GM19351 (cell line): ENCODE results near the gene EXOC3L1.

ENCODE experiments used
- ATAC-seq: cut with Tn5 transposase; IDR thresholded peaks from one replicate; pipeline ENCODE4 v1.9.1; 2021; ENCODE audit warnings: mild to moderate bottlenecking, moderate library complexity; ENCODE audit not compliant: unreplicated experiment

EXOC3L1 gene

GRCh38 chr16:67190041-67190440 lies at the start of gene EXOC3L1:
Gene EXOC3L1 (minus strand): TSS chr16:67190136. CDS start chr16:67189676, 460 bp downstream.
- ATAC-seq = no peak

- ATAC-seq = no peak
Observed at GRCh38 chr16:67238806-67239470, 49.0 kb upstream of the EXOC3L1 start.

- no peak for ATAC-seq
Observed at GRCh38 chr16:67238278-67238575, 48.3 kb upstream of the EXOC3L1 start.

GRCh38 chr16:67237396-67238277 lies 47.7 kb upstream of the EXOC3L1 start:
- ATAC-seq = no peak

- ATAC-seq = peak; percentile 78
Observed at GRCh38 chr16:67236563-67237395, 46.8 kb upstream of the EXOC3L1 start.

- ATAC-seq = no peak
Observed at GRCh38 chr16:67235816-67236562, 46.1 kb upstream of the EXOC3L1 start.

- ATAC-seq = no peak
Observed at GRCh38 chr16:67234180-67234597, 44.3 kb upstream of the EXOC3L1 start.

GRCh38 chr16:67233596-67233995 lies 43.7 kb upstream of the EXOC3L1 start:
- no peak for ATAC-seq

GRCh38 chr16:67230809-67231660 lies 41.1 kb upstream of the EXOC3L1 start:
- ATAC-seq = no peak

- ATAC-seq = no peak
Observed at GRCh38 chr16:67229906-67230808, 40.2 kb upstream of the EXOC3L1 start.

- no peak for ATAC-seq
Observed at GRCh38 chr16:67228905-67229304, 39.0 kb upstream of the EXOC3L1 start.

GRCh38 chr16:67228034-67228785 lies 38.3 kb upstream of the EXOC3L1 start:
- no peak for ATAC-seq

- no peak for ATAC-seq
Observed at GRCh38 chr16:67227567-67227921, 37.6 kb upstream of the EXOC3L1 start.

- peak; percentile 97 for ATAC-seq
Observed at GRCh38 chr16:67226804-67227566, 37.0 kb upstream of the EXOC3L1 start, which contains the start of gene TMEM208. Gene TMEM208 (plus strand): TSS chr16:67227130. CDS start chr16:67227219, 89 bp downstream.

- no peak for ATAC-seq
Observed at GRCh38 chr16:67226295-67226803, 36.4 kb upstream of the EXOC3L1 start.

- no peak for ATAC-seq
Observed at GRCh38 chr16:67223992-67224391, 34.1 kb upstream of the EXOC3L1 start.
